Parathyroid adenoma (tissue), 2 donors: ENCODE data around the gene RIPK4.

ENCODE experiments used
- H2AFZ ChIP-seq: fragments of 300-600 bp; sonication (generic); one replicate; pipeline ENCODE4 v1.7.0; 2017; ENCODE audit warnings: antibody characterized with exemption, mild to moderate bottlenecking
- H3K27ac ChIP-seq: fragments of 300-600 bp; sonication (generic); one replicate; pipeline ENCODE4 v1.7.0; 2017
- H3K27me3 ChIP-seq: fragments of 300-600 bp; sonication (generic); one replicate; pipeline ENCODE4 v1.7.0; 2017; ENCODE audit warnings: low read length; ENCODE audit not compliant: control insufficient read depth, insufficient read depth
- H3K36me3 ChIP-seq: fragments of 300-600 bp; sonication (generic); one replicate; pipeline ENCODE4 v1.7.0; 2017; ENCODE audit warnings: low read length; ENCODE audit not compliant: control insufficient read depth, insufficient read depth
- H3K4me1 ChIP-seq: fragments of 300-600 bp; sonication (generic); one replicate; pipeline ENCODE4 v1.7.0; 2017; ENCODE audit warnings: control low read depth
- H3K4me2 ChIP-seq: fragments of 300-600 bp; sonication (generic); one replicate; pipeline ENCODE4 v1.7.0; 2017; ENCODE audit warnings: low read length
- H3K4me3 ChIP-seq: fragments of 300-600 bp; sonication (generic); one replicate; pipeline ENCODE4 v1.7.0; 2017; ENCODE audit warnings: low read depth, low read length
- H3K79me2 ChIP-seq: fragments of 300-600 bp; sonication (generic); one replicate; pipeline ENCODE4 v1.7.0; 2017; ENCODE audit warnings: control low read depth
- H3K9ac ChIP-seq: fragments of 300-600 bp; sonication (generic); one replicate; pipeline ENCODE4 v1.7.0; 2017; ENCODE audit warnings: mild to moderate bottlenecking
- H3K9me3 ChIP-seq: fragments of 300-600 bp; sonication (generic); one replicate; pipeline ENCODE4 v1.7.0; 2017; ENCODE audit warnings: low read length; ENCODE audit not compliant: control insufficient read depth
- CTCF ChIP-seq: fragments of 300-600 bp; sonication (generic); IDR thresholded peaks from one replicate; pipeline ENCODE4 v1.7.0; 2017; ENCODE audit warnings: antibody characterized with exemption, mild to moderate bottlenecking
- donor health status: primary hyperparathyroidism.

Gene RIPK4

GRCh38 chr21:41770901-41771624 lies 4.2 kb upstream of the RIPK4 start:
- Histone ChIP-seq H3K27me3 (no peaks in the 10 kb centered on the region), H3K27ac (no peak overlapping the region)

GRCh38 chr21:41769933-41770332 lies 3.1 kb upstream of the RIPK4 start:
- no peaks in the 10 kb centered on the region for H3K9me3 ChIP-seq
- H3K27me3 ChIP-seq: no peaks in the 10 kb centered on the region
- no peaks in the 10 kb centered on the region for H3K36me3 ChIP-seq
- no peak overlapping the region for H3K9ac ChIP-seq
- H3K4me1 ChIP-seq: no peaks in the 10 kb centered on the region
- no peak overlapping the region for H3K4me2 ChIP-seq
- TF ChIP-seq CTCF: no peak
- no peak overlapping the region for H3K4me3 ChIP-seq
- H2AFZ ChIP-seq: no peak overlapping the region
- no peak overlapping the region for H3K27ac ChIP-seq
- no peaks in the 10 kb centered on the region for H3K79me2 ChIP-seq

More at GRCh38 chr21:41770901-41771624, 4.2 kb upstream of the RIPK4 start:
- Histone ChIP-seq H3K9ac (no peak overlapping the region), H2AFZ (no peak overlapping the region), H3K36me3 (no peaks in the 10 kb centered on the region), H3K79me2 (no peaks in the 10 kb centered on the region), H3K4me1 (no peaks in the 10 kb centered on the region), H3K4me2 (no peak overlapping the region), H3K9me3 (no peaks in the 10 kb centered on the region), H3K4me3 (no peak overlapping the region)
- TF ChIP-seq CTCF: no peak

GRCh38 chr21:41769521-41769920 lies 2.7 kb upstream of the RIPK4 start:
- Histone ChIP-seq H3K9ac (no peak overlapping the region), H2AFZ (no peak overlapping the region), H3K9me3 (no peaks in the 10 kb centered on the region), H3K4me3 (no peak overlapping the region), H3K4me2 (no peak overlapping the region), H3K36me3 (no peaks in the 10 kb centered on the region), H3K79me2 (peaks cover 3% of the 10 kb centered on the region), H3K27me3 (no peaks in the 10 kb centered on the region), H3K4me1 (no peaks in the 10 kb centered on the region), H3K27ac (no peak overlapping the region)
- no peak for TF ChIP-seq CTCF

- Histone ChIP-seq H3K79me2 (peaks cover 3% of the 10 kb centered on the region), H3K9ac (no peak overlapping the region), H3K36me3 (no peaks in the 10 kb centered on the region), H3K9me3 (no peaks in the 10 kb centered on the region), H2AFZ (no peak overlapping the region), H3K4me1 (no peaks in the 10 kb centered on the region), H3K27me3 (no peaks in the 10 kb centered on the region), H3K4me3 (no peak overlapping the region), H3K27ac (no peak overlapping the region), H3K4me2 (peak overlapping the region; percentile 5)
- TF ChIP-seq CTCF: no peak
Observed at GRCh38 chr21:41769111-41769510, 2.3 kb upstream of the RIPK4 start.
